Hepatocyte (in vitro differentiated cells): ENCODE results near the gene GNAT1. TPM values are rescaled to one million over a fixed set of nuclear protein-coding genes. Genes with fewer than 3 reads are reported as not detected.

ENCODE experiments used
- DNase-seq: peaks from one replicate; pipeline ENCODE4 v3.0.0-alpha.2; 2016; ENCODE audit warnings: low spot score
- H2AFZ ChIP-seq: fragments of 200-600 bp; sonication (generic); 2 replicates; pipeline ENCODE4 v1.6.0; 2016; ENCODE audit warnings: antibody characterized with exemption, mild to moderate bottlenecking
- H3K27ac ChIP-seq: fragments of 200-600 bp; sonication (generic); 2 replicates; pipeline ENCODE4 v1.5.1; 2016; ENCODE audit warnings: mild to moderate bottlenecking
- H3K27me3 ChIP-seq: fragments of 200-600 bp; sonication (generic); 2 replicates; pipeline ENCODE4 v1.6.1; 2016
- H3K36me3 ChIP-seq: fragments of 200-600 bp; sonication (generic); replicated peaks from 2 replicates; pipeline ENCODE4 v1.5.1; 2016; ENCODE audit warnings: low read depth; ENCODE audit not compliant: insufficient read depth
- H3K4me1 ChIP-seq: fragments of 200-600 bp; sonication (generic); 2 replicates; pipeline ENCODE4 v1.5.1; 2016; ENCODE audit warnings: mild to moderate bottlenecking, moderate library complexity; ENCODE audit not compliant: insufficient read depth
- H3K4me2 ChIP-seq: fragments of 200-600 bp; sonication (generic); 2 replicates; pipeline ENCODE4 v1.6.0; 2016
- H3K4me3 ChIP-seq: fragments of 200-600 bp; sonication (generic); 2 replicates; pipeline ENCODE4 v1.5.1; 2016; ENCODE audit warnings: mild to moderate bottlenecking
- H3K79me2 ChIP-seq: fragments of 200-600 bp; sonication (generic); 2 replicates; pipeline ENCODE4 v1.6.0; 2017; ENCODE audit warnings: mild to moderate bottlenecking
- H3K9me2 ChIP-seq: fragments of 200-600 bp; sonication (generic); replicated peaks from 2 replicates; pipeline ENCODE4 v1.6.0; 2017; ENCODE audit warnings: mild to moderate bottlenecking; ENCODE audit not compliant: insufficient read depth
- H3K9me3 ChIP-seq: fragments of 200-600 bp; sonication (generic); 2 replicates; pipeline ENCODE4 v1.5.1; 2016; ENCODE audit warnings: low read depth, mild to moderate bottlenecking
- H4K20me1 ChIP-seq: fragments of 200-600 bp; sonication (generic); 2 replicates; pipeline ENCODE4 v1.6.0; 2016; ENCODE audit warnings: mild to moderate bottlenecking; ENCODE audit not compliant: insufficient read depth, poor library complexity, severe bottlenecking
- EZH2 ChIP-seq: fragments of 200-600 bp; sonication (generic); IDR thresholded peaks from 2 replicates; pipeline ENCODE4 v1.6.1; 2016; ENCODE audit warnings: antibody characterized with exemption, mild to moderate bottlenecking, borderline replicate concordance
- EZH2phosphoT487 ChIP-seq: fragments of 200-600 bp; sonication (generic); IDR thresholded peaks from one replicate; pipeline ENCODE4 v1.6.1; 2018; ENCODE audit warnings: antibody characterized with exemption, mild to moderate bottlenecking, low read depth, moderate library complexity; ENCODE audit not compliant: unreplicated experiment, severe bottlenecking
- WGBS: methylation state at CpG from one replicate; pipeline ENCODE4 v1.1.6; 2016; ENCODE audit warnings: low lambda C conversion rate; ENCODE audit errors: missing lambda C conversion rate; 5-methylcytosine and 5-hydroxymethylcytosine counted together
- polyA plus RNA-seq: library from polyadenylated mRNA; unstranded; fragments of >200 nt; fragmentation: Nextera tagmentation; extraction: Ambion mirVana; gene quantifications from 2 replicates; pipeline ENCODE4 v1.2.1, GENCODE V29; 2016
- total RNA-seq: library from RNA; depleted of rRNA; stranded (reverse); fragments of >200 nt; gene quantifications from 2 replicates; pipeline ENCODE4 v1.2.3, GENCODE V29; 2014
- TF ChIP-seq, protein P1 (sequence below): fragments of 200-600 bp; sonication (generic); IDR thresholded peaks from 2 replicates; pipeline ENCODE4 v1.5.1; 2016; ENCODE audit warnings: antibody characterized with exemption, mild to moderate bottlenecking; ENCODE audit not compliant: poor library complexity

The GNAT1 gene
- total and polyA plus RNA-seq, 2 experiments from 2014 or later = not detected

DNA sequence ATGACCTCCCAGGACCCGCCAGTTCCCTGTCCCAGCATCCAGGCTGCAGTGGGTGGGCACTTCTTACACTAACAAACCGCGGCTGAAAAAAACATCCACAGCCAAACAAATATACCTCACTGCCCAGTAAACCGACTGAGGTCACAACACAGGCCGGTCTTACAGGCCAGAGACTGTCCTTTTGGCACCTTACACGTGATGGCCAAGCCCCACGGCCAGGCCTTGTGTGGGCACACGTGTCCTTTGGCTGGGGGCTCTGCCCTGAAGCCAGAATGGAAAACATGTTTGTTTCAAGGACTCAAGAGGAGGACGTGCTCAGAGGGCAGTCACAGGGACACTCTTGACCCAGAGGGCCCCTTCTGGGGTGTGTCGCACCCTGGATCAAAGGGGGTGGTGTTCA is 23.4 kb downstream of the GNAT1 start:
- Histone ChIP-seq H3K9me3 (no peaks in the 10 kb centered on the region), H4K20me1 (no peaks in the 10 kb centered on the region), H3K27me3 (no peaks in the 10 kb centered on the region), H3K9me2 (no peaks in the 10 kb centered on the region), H3K4me1 (no peaks in the 10 kb centered on the region), H2AFZ (no peak overlapping the region), H3K4me2 (no peak overlapping the region), H3K4me3 (no peak overlapping the region), H3K36me3 (no peaks in the 10 kb centered on the region), H3K27ac (no peak overlapping the region), H3K79me2 (no peaks in the 10 kb centered on the region)
- no peak for DNase-seq
- WGBS = 80% methylated on average over 10 of the region's 10 CpGs
- no peak for TF ChIP-seq EZH2
- TF ChIP-seq, protein P1, sequence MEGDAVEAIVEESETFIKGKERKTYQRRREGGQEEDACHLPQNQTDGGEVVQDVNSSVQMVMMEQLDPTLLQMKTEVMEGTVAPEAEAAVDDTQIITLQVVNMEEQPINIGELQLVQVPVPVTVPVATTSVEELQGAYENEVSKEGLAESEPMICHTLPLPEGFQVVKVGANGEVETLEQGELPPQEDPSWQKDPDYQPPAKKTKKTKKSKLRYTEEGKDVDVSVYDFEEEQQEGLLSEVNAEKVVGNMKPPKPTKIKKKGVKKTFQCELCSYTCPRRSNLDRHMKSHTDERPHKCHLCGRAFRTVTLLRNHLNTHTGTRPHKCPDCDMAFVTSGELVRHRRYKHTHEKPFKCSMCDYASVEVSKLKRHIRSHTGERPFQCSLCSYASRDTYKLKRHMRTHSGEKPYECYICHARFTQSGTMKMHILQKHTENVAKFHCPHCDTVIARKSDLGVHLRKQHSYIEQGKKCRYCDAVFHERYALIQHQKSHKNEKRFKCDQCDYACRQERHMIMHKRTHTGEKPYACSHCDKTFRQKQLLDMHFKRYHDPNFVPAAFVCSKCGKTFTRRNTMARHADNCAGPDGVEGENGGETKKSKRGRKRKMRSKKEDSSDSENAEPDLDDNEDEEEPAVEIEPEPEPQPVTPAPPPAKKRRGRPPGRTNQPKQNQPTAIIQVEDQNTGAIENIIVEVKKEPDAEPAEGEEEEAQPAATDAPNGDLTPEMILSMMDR = no peak
- no peak for TF ChIP-seq EZH2phosphoT487

DNA sequence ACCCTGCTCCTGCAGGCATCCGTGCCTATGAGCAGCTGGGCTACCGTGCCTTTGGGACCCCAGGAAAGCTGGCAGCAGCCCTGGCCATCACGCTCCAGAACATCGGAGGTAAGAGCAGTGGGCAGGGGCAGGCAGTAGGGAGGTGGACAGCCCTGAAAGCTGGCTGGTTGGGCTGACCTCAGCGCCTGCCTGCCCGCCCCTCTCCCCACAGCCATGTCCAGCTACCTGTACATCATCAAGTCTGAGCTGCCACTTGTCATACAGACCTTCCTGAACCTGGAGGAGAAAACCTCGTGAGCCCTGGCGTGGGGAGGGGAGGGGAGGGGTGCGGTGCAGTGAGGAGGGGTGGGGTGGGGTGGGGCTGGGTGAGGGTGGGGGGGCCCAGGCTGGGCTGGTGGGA is 24.1 kb downstream of the GNAT1 start:
- Histone ChIP-seq H3K79me2 (no peaks in the 10 kb centered on the region), H3K27ac (no peak overlapping the region), H3K27me3 (no peaks in the 10 kb centered on the region), H3K4me1 (no peaks in the 10 kb centered on the region), H2AFZ (no peak overlapping the region), H3K36me3 (no peaks in the 10 kb centered on the region), H4K20me1 (no peaks in the 10 kb centered on the region), H3K4me2 (no peak overlapping the region), H3K4me3 (no peak overlapping the region), H3K9me2 (no peaks in the 10 kb centered on the region), H3K9me3 (no peaks in the 10 kb centered on the region)
- WGBS = 74% methylated on average over 7 of the region's 9 CpGs
- DNase-seq = no peak
- TF ChIP-seq EZH2 (no peak), EZH2phosphoT487 (no peak)
- TF ChIP-seq, protein P1 = no peak

DNA sequence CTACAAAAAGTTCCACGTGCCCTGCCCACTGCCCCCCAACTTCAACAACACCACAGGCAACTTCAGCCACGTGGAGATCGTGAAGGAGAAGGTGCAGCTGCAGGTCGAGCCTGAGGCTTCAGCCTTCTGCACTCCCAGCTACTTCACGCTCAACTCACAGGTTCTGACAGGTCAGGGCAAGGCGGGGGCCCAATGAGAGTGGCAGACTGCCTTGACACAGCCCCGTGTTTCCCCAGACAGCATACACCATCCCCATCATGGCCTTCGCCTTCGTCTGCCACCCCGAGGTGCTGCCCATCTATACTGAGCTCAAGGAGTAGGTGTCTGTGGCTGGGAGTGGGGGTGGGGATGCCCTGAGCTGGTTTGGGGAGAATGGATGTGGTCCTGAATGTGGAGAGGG is 26.3 kb downstream of the GNAT1 start:
- no peaks in the 10 kb centered on the region for H3K27me3 ChIP-seq
- H3K79me2 ChIP-seq = no peaks in the 10 kb centered on the region
- WGBS = 79% methylated on average over 10 of the region's 10 CpGs
- H3K4me1 ChIP-seq = no peaks in the 10 kb centered on the region
- DNase-seq = no peak
- H3K36me3 ChIP-seq = no peaks in the 10 kb centered on the region
- H3K27ac ChIP-seq = no peak overlapping the region
- H3K4me2 ChIP-seq = no peak overlapping the region
- no peak overlapping the region for H2AFZ ChIP-seq
- H3K9me2 ChIP-seq = no peaks in the 10 kb centered on the region
- H4K20me1 ChIP-seq = no peaks in the 10 kb centered on the region
- TF ChIP-seq EZH2 = no peak
- TF ChIP-seq, protein P1 = no peak
- no peak for TF ChIP-seq EZH2phosphoT487
- no peak overlapping the region for H3K4me3 ChIP-seq
- no peaks in the 10 kb centered on the region for H3K9me3 ChIP-seq

DNA sequence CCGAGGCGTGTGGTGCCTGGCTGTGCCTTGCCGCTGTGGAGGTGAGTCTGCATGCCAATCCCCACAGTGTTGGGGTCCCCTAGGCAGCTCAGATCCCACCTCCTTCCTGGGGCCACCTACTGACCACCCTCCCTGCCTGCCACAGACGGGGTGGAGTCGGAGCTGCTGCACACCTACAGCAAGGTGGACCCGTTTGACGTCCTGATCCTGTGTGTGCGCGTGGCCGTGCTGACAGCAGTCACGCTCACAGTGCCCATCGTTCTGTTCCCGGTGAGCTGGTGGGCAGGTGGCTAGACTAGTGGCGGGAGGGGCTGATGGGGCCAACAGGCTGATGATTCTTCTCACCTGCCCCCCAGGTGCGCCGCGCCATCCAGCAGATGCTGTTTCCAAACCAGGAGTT is 27.0 kb downstream of the GNAT1 start:
- Histone ChIP-seq H3K27ac (no peak overlapping the region), H3K4me2 (no peak overlapping the region), H3K9me2 (no peaks in the 10 kb centered on the region), H3K27me3 (no peaks in the 10 kb centered on the region), H3K36me3 (no peaks in the 10 kb centered on the region), H4K20me1 (no peaks in the 10 kb centered on the region), H3K4me1 (no peaks in the 10 kb centered on the region), H2AFZ (no peak overlapping the region), H3K79me2 (no peaks in the 10 kb centered on the region), H3K9me3 (no peaks in the 10 kb centered on the region), H3K4me3 (no peak overlapping the region)
- DNase-seq = no peak
- TF ChIP-seq EZH2 (no peak), EZH2phosphoT487 (no peak)
- TF ChIP-seq, protein P1 = no peak
- WGBS = 96% methylated on average over 17 of the region's 17 CpGs
